Kidney tubule cell (primary cell): ENCODE measurements around the gene SH3RF3.
A peak's percentile ranks its signal among the peaks of the same experiment; 100 is the strongest.

Experiments used
- DNase-seq: peaks from one replicate; pipeline ENCODE4 v3.0.0-alpha.2; 2018; ENCODE audit warnings: low spot score

The SH3RF3 gene

DNA sequence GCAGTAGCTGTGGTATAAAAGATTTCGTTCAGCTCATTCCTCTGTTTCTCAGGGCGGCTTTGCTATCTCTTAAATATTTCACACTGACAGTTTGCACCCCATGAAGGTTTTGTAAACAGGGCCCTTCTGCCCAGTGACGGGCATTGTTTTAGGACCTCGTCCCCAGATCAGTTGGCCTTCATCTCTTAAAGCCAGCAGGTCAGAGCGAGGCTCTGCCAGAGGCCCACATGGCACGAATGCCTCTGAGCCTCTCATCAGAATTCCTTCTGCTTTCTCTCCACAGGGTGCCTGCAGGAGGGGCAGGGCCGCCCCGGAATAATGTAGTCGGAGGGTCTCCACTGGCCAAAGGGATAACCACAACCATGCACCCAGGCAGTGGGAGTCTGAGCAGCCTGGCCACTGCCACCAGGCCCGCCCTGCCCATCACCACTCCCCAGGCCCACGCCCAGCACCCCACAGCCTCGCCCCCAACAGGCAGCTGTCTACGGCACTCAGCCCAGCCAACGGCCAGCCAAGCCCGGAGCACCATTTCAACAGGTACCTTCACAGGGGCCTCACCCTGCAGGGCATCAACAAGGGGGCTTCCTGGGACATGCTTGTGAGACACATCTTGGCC lies 307.7 kb downstream of the SH3RF3 start:
- no peak for DNase-seq

DNA sequence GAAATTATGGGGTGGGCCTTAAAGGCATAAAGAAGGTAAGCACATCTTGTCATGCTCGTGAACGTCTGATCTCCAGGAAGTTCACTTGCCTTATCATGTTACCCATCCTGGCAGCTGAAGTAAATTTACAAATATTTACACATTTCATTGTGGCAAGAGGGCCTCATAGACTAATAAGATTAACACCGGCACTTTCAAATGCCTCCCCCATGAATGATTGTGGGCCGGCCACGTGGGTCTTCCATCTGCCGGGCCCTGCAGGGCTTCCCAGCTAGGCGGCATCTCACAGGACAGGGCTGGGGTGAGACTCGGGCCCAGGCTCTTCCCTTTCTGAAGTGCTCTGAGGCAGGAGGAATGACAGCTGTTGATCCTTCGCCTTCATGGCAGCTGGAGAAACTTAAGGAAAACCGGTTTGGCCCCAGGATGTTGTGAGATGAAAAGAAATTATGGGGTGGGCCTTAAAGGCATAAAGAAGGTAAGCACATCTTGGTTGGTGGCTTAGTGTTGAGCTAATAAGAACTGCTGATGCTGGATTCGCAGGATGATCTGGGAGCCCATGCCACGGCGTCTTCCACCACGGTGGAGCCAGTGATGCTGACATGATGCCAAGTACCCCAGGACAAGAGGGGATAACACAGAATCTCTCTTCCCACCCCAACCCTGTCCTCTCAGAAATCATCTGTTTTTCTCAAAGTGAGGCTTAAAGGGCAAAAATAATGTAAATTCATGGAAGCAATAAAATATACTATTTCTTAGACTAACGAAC lies 308.5 kb downstream of the SH3RF3 start:
- no peak for DNase-seq

DNA sequence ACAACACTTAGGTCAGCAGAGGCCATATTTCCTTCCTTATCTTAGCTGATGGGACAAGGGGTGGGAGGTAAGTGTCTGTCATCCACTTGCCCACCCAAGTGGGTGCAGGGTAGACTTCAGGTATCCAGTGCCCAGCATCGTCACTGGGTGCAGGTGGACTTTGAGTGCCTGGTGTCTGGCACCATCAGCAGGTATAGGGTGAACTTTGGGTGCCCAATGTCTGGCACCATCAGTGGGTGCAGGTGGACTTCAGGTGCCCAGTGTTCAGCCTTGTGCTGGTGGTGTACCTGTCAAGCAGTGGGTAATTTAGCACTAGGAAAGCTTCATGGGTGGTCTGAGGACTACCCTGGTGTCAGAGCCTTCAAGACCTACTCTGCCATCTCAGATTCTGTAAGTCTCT lies 309.1 kb downstream of the SH3RF3 start:
- DNase-seq, result no peak

DNA sequence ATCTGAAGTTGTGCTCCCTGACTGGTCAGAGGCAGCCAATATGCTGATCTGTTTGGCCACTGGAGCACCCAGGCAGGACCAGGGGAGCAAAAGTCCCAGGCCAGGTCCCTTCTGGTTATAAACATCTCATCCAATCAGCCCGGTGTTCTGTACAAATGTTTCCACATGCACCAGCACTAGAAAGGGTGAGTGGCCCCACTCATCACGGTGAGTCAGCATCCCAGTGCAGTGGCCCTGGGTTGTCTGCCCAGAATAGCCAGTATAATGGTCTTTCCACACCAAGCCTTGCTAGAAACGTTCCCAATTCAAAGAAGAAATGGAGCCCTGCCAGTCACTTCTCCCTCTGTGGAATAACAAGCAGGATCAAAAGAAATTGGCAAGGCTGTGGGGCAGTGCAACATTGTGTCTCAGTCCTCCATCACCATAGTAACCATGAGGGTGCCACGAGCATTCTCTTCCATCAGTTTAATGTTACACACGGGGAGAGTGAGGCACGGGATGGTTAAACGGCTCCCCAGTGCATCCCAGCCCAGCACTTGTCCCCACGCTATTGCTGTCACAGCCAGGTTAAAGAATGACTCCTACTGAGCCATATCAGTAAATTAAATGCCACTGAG lies 309.9 kb downstream of the SH3RF3 start:
- peak; percentile 28 for DNase-seq

DNA sequence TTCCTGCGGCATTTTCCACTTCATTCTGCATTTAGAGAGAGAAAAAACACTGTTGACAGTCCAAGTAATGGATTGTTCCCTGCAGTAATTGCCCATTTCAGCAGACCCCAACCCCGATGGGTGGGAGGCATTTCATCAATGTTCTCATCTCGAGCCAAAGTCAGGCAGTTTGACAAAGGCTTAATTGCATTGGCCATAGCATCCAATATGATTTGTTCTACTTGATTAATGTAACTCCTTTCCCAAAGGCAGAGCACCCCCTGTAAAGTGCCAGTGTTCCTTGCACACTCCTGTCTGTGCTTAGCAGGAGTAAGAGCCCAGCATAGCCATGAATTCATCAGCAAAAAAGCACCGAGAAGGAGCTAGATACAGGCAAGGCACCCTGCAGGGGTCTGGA lies 310.4 kb downstream of the SH3RF3 start:
- no peak for DNase-seq

DNA sequence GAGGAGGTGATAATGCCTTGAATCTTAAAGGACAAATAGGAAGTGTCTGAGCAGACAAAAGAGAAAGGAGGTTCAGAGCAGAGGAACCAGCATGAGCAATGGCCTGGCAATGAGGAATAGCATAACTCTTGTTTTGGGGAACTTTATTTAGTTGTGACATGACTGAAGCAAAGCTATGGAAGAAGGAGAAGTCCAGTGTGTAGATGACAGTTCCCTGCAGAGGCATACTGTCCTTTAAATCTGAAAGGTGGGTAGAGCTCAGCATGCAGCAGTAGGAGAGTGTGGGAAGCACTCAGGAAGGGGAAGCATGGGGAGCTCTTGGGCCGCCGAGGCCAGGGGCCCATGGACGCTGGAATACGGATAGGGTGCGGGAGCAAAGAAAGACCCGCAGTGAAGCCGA lies 311.0 kb downstream of the SH3RF3 start:
- no peak for DNase-seq

DNA sequence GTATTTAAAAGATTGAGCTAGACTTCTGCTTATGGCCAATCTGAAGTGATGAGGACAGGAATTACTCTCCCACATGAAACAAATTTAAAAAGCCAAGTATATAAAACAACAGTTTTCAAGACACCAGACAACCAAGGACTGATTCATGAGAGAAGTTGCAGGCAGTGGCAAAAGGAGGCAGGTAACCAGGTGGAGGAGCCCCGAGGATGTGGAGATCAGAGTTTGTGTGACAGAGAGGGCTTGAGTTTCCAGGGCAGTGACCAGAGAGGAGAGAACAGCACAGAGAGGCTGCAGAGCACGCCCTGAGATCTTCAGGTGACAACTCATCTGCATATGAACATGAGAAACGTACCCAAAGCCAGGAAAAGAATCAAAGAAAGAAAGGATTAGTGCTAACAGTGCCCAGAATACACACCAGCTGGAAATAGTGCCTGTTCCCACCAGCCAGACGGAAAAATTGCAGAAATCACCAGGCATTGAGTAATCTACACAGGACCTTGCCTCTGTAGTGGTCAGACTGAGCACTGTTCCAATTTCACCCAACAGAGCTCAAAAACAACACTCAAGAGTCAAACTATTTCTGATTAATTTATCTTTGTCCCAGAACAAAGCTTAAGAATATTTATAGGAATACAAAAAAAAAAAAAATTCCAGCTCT lies 311.6 kb downstream of the SH3RF3 start:
- DNase-seq, result no peak

DNA sequence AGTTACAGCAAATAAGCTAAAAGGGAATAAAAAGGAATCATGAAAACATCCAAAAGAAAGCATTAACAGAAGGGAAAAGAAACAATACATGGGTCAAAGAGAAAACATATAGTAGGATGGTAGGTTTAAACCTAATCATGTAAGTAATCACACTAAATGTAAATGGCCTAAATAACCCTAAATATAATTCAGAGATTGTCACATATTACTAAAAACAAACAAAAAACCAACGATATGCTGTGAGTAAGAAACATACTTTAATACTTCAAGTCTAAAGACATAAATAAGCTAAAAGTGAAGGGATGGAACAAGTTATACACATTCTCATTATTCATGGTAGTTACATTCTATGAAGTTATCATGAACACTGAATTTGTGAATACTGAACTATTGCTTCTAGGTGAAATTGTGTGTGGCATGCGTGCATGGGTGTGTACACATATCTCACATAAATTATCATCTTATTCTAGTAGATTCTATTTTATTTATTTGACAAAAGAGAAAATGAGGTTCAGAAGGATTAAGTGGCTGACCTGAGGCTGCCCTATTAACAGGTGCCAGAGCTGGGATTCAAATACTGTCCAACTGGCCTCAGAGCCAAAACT lies 313.8 kb downstream of the SH3RF3 start:
- DNase-seq, result no peak

DNA sequence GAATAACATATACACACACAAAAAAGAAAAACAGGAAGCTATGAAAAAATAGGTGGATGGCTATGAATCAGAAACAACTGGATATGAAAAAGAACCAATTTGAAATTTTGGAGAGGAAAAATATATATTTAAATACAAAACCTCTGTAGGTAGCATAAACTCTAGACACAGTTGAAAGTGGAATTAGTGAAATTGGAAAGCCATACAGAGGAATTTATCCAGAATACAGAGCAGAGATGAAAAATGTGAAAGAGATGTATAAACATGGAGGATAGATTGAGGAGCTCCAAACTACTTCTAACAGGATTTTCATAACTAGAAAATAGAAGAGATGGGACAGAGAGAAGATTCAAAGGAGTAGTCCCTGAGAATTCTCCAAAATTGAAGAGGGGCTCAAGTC lies 315.9 kb downstream of the SH3RF3 start:
- DNase-seq, result no peak

DNA sequence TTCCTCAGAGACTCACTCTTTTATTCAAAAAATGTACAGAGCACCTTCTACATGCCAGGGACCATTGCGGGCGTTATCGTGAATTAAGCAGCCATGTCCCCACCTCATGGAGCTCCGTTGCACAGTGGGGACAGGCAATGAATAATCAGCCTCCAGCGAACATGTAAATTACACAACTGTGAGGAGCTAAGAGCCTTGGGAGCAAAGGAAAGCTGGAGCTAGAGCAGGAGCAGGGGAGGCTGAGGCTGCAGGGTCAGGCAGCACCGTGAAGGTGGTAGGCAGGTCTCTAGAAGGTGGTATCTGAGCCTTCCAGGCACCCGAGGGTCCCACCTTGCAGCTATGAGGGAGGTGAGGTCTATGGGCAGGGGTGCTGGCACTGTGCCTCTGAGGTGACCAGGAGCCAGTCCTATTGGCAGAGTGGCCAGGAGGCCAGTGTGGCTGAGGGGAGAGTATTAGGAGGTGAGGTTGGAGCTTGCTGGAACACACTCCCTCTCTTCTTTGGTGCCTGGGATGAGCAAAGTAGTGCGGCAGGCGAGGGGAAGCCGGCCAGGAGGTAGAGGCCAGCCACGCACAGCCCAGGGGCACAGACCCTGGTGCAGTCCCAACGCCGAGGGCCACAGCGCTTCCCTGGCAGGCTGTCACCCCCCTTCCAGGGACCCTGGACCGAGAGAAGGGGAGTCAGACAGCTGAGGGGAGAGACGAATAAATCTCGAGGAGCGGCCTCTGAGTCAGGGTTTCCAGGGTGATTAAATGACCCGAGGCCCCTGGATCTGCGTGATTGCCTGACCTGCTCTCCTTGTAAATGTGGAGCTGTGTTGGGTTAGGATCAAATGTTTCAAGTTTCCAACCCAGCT lies 317.5 kb downstream of the SH3RF3 start:
- DNase-seq, result no peak

DNA sequence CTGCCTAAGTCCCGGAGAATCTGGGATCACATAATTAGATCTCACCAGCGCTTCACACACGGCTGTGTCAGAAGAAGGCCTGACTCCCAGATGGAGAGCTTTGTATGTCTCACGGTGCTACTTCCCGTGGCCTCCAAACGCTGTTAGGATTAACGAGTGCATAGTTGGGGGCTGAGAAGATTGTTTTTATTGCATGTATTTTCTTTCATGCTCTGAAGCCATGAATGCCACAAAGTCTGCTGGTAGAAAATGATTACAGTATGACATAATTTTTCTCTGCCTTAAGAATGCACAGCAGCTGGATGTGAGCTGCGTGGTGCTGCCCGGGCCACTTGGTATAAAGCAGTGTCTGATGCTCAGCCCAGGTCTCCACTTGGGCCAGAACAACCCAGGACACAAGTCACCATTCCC lies 318.3 kb downstream of the SH3RF3 start:
- peak; percentile 60 for DNase-seq

DNA sequence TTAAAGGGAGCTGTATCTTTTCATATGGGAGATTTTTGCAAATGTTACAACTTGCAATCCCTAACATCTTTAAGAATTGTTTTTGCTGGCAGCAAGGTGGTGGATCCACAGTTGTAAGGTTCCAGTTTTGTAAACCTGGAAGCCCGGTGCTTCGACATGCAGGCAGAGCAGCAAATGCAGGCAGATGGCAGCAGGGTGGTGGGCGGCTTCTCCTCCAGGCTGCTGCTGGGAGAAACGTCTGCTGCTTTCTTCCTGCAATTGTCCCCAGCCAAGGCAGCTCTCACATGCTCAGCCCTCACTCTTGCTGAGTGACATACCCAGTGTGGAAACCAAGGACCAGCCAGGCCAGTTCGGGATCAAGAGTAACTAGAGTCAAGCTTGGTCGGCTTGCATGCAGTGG lies 318.8 kb downstream of the SH3RF3 start:
- no peak for DNase-seq

DNA sequence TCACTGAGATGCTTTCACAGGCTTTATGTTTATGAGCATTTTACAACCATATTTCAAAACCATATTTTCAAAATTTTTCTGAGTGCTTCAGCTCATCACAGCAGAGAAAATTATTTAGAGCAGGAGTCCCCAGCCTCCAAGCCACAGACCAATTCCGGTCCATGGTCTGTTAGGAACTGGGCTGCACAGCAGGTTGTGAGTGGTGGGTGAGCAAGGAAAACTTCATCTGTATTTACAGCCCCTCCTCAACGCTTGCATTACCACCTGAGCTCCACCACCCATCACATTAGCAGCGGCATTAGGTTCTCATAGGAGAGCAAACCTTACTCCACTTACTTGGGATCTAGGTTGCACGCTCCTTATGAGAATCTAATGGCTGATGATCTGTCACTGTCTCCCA lies 319.2 kb downstream of the SH3RF3 start:
- DNase-seq, result no peak

DNA sequence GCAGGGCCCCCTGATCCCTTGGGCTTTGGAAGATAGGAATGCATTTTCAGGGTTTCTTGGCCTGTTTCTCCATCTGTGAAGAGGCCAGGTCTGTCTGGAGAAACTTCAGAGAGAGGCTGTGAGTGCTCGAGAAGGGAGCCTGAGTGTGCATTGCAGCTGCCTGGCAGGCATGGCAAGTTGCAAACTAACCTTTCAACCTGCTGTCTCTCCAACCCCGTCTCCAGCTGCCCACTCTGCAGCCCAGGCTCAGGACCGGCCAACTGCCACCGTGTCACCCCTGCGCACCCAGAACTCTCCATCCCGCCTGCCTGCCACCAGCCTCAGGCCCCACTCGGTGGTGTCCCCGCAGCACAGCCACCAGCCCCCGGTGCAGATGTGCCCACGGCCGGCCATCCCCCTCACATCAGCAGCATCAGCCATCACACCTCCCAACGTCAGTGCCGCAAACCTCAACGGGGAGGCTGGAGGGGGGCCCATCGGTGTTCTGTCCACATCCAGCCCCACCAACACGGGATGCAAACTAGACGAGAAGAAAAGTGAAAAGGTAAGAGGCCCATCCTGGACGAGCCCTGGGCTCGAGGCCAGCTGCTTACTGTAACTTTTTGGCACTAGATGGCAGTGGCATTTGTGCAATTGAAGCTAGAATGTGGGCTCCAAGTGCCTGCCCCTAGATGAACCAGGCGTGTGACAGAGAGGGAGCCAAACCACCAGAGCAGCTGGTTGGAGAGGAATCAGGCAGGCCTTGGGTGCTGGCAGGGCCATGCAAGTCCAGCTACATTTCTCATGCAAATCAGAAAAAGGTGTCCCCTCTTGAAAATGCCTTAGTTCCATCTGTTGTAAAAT lies 320.2 kb downstream of the SH3RF3 start:
- DNase-seq, result peak; percentile 37

DNA sequence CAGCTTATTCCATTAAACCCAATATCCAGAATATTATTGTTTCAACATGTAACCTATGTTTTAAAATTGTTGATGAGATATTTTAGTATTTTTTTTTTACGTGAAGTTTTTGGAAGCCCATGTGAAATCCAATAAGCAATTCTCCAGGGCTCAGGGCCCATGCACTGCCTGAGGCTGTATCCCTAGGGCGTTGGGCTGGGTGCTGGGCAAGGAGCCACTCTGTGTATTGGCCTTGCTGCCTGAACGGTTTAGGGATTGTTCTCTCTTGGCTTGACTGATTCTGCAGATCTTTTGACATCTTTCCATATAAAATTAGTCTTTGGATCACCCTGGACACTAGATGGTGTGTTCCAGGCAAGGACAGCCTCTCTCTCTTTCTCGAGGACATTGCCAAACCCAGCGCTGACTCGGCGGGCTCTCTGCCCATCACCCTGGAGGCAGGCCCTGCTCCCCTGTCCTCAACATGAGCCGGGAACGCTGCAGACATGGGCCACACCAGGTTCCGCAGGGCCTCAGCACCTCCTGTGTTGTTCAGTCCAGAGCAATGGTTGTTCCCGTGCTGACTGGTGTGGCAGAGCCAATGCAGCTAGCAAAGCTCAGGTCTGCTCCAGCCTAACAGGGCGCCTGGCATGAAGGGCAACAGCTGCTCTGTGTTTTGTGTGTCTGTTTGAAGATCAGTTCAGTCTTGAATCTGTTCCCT lies 321.7 kb downstream of the SH3RF3 start:
- DNase-seq, result no peak

DNA sequence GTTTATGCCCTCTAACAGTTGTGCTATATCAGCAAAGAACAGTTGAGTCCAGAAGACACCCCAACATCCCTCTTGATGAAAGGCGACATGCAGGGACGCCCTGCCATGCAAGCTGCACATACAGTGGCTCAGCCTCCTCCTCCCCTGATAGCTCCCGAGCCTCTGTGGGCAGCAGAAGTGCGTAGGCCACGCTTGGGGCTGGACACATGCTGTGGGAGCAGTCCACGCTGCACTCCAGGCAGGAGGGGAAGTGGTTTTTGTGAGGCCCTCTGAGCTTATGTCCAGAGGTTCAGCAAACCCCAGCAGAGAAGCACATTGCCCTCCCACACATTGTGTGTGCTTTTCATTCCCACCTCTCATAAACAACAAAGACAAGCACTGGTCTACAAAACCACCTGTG lies 322.7 kb downstream of the SH3RF3 start:
- no peak for DNase-seq

DNA sequence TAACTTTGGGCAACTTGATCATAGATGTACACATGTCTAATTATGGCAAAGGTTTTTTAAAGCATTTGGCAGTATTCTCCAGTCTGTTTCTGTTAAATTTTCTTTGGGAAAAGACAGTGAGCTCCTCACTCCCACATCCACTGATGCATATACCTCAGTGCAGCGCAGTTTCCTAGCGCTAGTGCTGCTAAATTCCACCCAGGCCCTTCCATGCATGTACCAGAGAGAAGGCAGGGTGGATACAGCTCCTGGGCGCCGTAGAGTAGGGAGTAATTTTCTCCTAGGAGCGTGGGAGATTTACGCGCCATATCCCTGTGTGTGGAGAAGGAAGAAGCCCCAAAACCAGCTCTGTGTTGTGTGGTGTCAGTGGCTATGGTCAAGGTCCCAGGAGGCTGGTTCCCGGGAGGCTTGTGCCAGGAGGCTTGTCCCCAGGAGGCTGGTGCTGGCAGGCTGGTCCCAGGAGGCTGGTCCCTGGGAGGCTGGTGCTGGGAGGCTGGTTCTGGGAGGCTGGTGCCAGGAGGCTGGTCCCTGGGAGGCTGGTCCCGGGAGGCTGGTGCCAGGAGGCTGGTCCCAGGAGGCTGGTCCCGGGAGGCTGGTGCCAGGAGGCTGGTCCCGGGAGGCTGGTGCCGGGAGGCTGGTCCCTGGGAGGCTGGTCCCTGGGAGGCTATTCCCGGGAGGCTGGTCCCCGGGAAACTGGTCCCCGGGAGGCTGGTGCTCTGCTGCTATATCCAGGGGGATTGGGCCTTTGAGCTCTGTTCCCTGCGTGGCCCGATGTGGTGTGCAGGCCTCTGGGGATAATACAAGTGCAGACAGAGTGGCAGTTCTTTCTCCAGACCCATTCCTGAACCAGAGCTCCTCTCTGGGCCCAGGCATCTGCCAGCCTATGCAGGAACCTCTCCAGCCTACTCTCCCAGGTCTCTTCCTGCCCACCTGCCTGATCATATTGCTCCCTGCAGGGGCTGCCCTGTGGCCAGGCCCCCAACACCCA lies 323.6 kb downstream of the SH3RF3 start:
- DNase-seq, result no peak

DNA sequence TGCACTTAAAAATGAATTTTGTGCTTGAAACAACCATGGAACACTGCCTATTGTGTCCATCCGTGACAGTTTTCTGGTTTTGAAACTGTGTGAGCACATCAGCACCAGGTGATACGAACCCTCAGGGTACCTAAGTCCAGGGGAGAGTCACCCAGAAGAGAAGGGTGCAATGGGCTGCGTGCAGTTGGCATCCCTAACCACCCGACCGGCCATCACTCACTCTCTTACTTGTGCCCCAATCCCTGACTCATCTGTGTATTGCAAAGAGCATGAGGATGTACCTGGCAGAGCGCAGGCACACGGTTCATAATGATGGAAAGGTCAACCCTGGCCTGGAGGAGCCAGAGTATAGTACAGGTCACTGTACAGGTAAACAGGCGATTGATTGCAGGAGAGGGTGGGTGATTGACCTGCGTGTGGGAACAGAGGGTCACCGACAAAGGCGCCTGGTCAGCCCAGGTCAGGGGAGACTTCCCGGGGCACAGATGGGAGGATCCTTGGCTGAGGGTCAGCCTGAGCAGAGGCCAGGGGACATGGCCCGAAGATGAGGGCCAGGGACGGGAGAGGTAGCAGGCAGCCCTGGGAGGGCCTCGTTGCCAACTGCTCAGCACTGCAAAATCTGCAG lies 324.5 kb downstream of the SH3RF3 start:
- DNase-seq, result no peak
